Thyroid gland (tissue), 4 donors: ENCODE results near the gene CKAP4. TPM values are rescaled to one million over a fixed set of nuclear protein-coding genes. Genes with fewer than 3 reads are reported as not detected.

ENCODE experiments used
- DNase-seq, 2 donors: peaks; one replicate each; pipeline ENCODE4 v3.0.0-alpha.2; 2019
- H3K27ac ChIP-seq, 3 donors: fragments of 200-600 bp; sonication (generic); 1 replicate in 2 of 3; 2 replicates in 1 of 3; pipeline ENCODE4 v1.5.1; 2016 to 2019; ENCODE audit warnings: mild to moderate bottlenecking in 1 of 3, moderate library complexity in 1 of 3
- H3K27me3 ChIP-seq: fragments of 200-600 bp; sonication (generic); one replicate; pipeline ENCODE4 v1.5.1; 2019
- H3K36me3 ChIP-seq, 2 donors: fragments of 200-600 bp; sonication (generic); one replicate each; pipeline ENCODE4 v1.5.1; 2016 to 2019
- H3K4me1 ChIP-seq, 2 donors: fragments of 200-600 bp; sonication (generic); one replicate each; pipeline ENCODE4 v1.5.1; 2017 to 2019
- H3K4me3 ChIP-seq, 3 donors: fragments of 200-600 bp; sonication (generic); replicated peaks in 1 of 3; 1 replicate in 2 of 3; 2 replicates in 1 of 3; pipeline ENCODE4 v1.5.1; 2016; ENCODE audit warnings: mild to moderate bottlenecking in 1 of 3
- H3K9me3 ChIP-seq: fragments of 200-600 bp; sonication (generic); one replicate; pipeline ENCODE4 v1.5.1; 2017
- CTCF ChIP-seq, 6 experiments: fragments of 200-600 bp in 3 of 6; fragments of 450-650 bp in 3 of 6; sonication (generic) in 3 of 6; IDR thresholded peaks; one replicate each; pipeline ENCODE4 v1.5.1; 2016 to 2019; ENCODE audit warnings: antibody characterized with exemption in 6 of 6, mild to moderate bottlenecking in 2 of 6, inconsistent platforms in 1 of 6, moderate library complexity in 1 of 6
- POLR2A ChIP-seq, 2 donors: fragments of 450-650 bp; IDR thresholded peaks; one replicate each; pipeline ENCODE4 v1.6.1; 2017; ENCODE audit warnings: antibody characterized with exemption in 2 of 2, mild to moderate bottlenecking in 2 of 2, moderate library complexity in 1 of 2
- WGBS, 2 donors: methylation state at CpG; one replicate each; pipeline ENCODE4 v1.1.5; 2017; 5-methylcytosine and 5-hydroxymethylcytosine counted together
- intact Hi-C: fragments of 100-400 bp; cut with DNase I; formaldehyde crosslinking; loops from one replicate; pipeline ENCODE4 v1.15.1; 2023
- total RNA-seq, 4 donors: library from RNA; depleted of rRNA; stranded (reverse); fragments of >200 nt; gene quantifications; one replicate each; pipeline ENCODE4 v1.2.3, GENCODE V29; 2016

Gene CKAP4
- total RNA-seq, 4 donors from 2014 or later, result 40.7 to 55.5 (median 48.9) TPM

- Histone ChIP-seq H3K27me3 (no peaks in the 10 kb centered on the region), H3K4me3 (no peak overlapping the region), H3K27ac (no peak overlapping the region), H3K9me3 (no peaks in the 10 kb centered on the region), H3K36me3 (no peaks in the 10 kb centered on the region), H3K4me1 (no peaks in the 10 kb centered on the region)
- intact Hi-C loops, result no loop called here
- 63 to 67% methylated on average over 2 of the region's 2 CpGs for WGBS, 2 donors
- no peak for DNase-seq
- TF ChIP-seq POLR2A (IDR thresholded peaks at IDR 0.05) (no peak), CTCF (IDR thresholded peaks at IDR 0.05) (no peak)
These were observed 19.7 kb upstream of the CKAP4 start for GRCh38 chr12:106267535-106267934.

GRCh38 chr12:106265116-106265515 is 17.3 kb upstream of the CKAP4 start:
- H3K27me3 ChIP-seq, result no peaks in the 10 kb centered on the region
- no peak for TF ChIP-seq CTCF (IDR thresholded peaks at IDR 0.05)
- no peak for TF ChIP-seq POLR2A (IDR thresholded peaks at IDR 0.05)
- no peak overlapping the region for H3K27ac ChIP-seq
- 93 to 95% methylated on average over 1 of the region's 1 CpG for WGBS, 2 donors
- intact Hi-C loops, result no loop called here
- DNase-seq, result no peak
- no peak overlapping the region for H3K4me3 ChIP-seq
- no peaks in the 10 kb centered on the region for H3K36me3 ChIP-seq
- H3K4me1 ChIP-seq, result no peaks in the 10 kb centered on the region
- no peaks in the 10 kb centered on the region for H3K9me3 ChIP-seq

GRCh38 chr12:106258935-106259334 is 11.1 kb upstream of the CKAP4 start:
- Histone ChIP-seq H3K9me3 (no peaks in the 10 kb centered on the region), H3K4me3 (no peak overlapping the region), H3K4me1 (no peaks in the 10 kb centered on the region), H3K27me3 (no peaks in the 10 kb centered on the region), H3K36me3 (no peaks in the 10 kb centered on the region), H3K27ac (no peak overlapping the region)
- 89 to 100% methylated on average over 1 of the region's 1 CpG for WGBS, 2 donors
- intact Hi-C loops, result no loop called here
- no peak for DNase-seq
- no peak for TF ChIP-seq POLR2A (IDR thresholded peaks at IDR 0.05)
- no peak for TF ChIP-seq CTCF (IDR thresholded peaks at IDR 0.05)

- H3K27me3 ChIP-seq, result no peaks in the 10 kb centered on the region
- no peak for DNase-seq
- intact Hi-C loops, result no loop called here
- no peaks in the 10 kb centered on the region for H3K9me3 ChIP-seq
- 84 to 90% methylated on average over 2 to 4 of the region's 4 CpGs for WGBS, 2 donors
- no peaks in the 10 kb centered on the region for H3K36me3 ChIP-seq
- no peaks in the 10 kb centered on the region for H3K4me1 ChIP-seq
- no peak overlapping the region for H3K27ac ChIP-seq
- TF ChIP-seq CTCF (IDR thresholded peaks at IDR 0.05), result no peak
- no peak overlapping the region for H3K4me3 ChIP-seq
These were observed 10.4 kb upstream of the CKAP4 start for GRCh38 chr12:106258226-106258625.

GRCh38 chr12:106256524-106256923 is 8.7 kb upstream of the CKAP4 start:
- Histone ChIP-seq H3K4me1 (no peaks in the 10 kb centered on the region), H3K27me3 (no peaks in the 10 kb centered on the region), H3K27ac (no peak overlapping the region), H3K4me3 (no peak overlapping the region), H3K36me3 (no peaks in the 10 kb centered on the region), H3K9me3 (no peaks in the 10 kb centered on the region)
- no peak for TF ChIP-seq POLR2A (IDR thresholded peaks at IDR 0.05)
- TF ChIP-seq CTCF (IDR thresholded peaks at IDR 0.05), result no peak
- intact Hi-C loops, result no loop called here
- DNase-seq, result no peak
